HCT116 (cell line): ENCODE data around the gene CPZ. TPM values are rescaled to one million over a fixed set of nuclear protein-coding genes. Genes with fewer than 3 reads are reported as not detected.

Source experiments
- ATAC-seq: fragments of 200-7000 bp; cut with Tn5 transposase; 2 replicates; pipeline ENCODE4 v1.9.1; 2020; ENCODE audit warnings: mild to moderate bottlenecking, moderate library complexity
- BruUV-seq: library from RNA; stranded (reverse); fragments of 400-500 nt; replicated peaks from 2 replicates; lab custom pipeline; 2021; lab: Mats Ljungman, UMichigan
- CTCF ChIA-PET: fragments of 300-600 bp; sonication (Branson Sonifier 250); formaldehyde crosslinking; loops from one replicate; lab custom pipeline; 2021; ENCODE audit warnings: antibody characterized with exemption; lab: Charles Lee
- POLR2A ChIA-PET: fragments of 300-600, 350-600 bp; sonication (Branson Sonifier 250); formaldehyde crosslinking; loops from one replicate; lab custom pipeline; 2021; ENCODE audit warnings: antibody characterized with exemption; lab: Charles Lee
- RAD21 ChIA-PET, 2 experiments: fragments of 300-600 bp; sonication (Branson Sonifier 250); formaldehyde crosslinking; loops; one replicate each; lab custom pipeline; 2023; ENCODE audit warnings: low total read pairs in 2 of 2; ENCODE audit not compliant: uncharacterized antibody in 2 of 2, unreplicated experiment in 2 of 2, low non-redundant PET in 1 of 2; lab: Charles Lee
- DNase-seq: peaks from one replicate; pipeline ENCODE4 v3.0.0-alpha.2; 2010; ENCODE audit warnings: low read depth, low spot score
- H2AFZ ChIP-seq: fragments of 200-600 bp; shearing (Covaris generic), sonication (generic); 2 replicates; pipeline ENCODE4 v1.6.1; 2017; ENCODE audit warnings: low read depth, mixed run types, mixed read lengths, antibody characterized with exemption, low read length; ENCODE audit not compliant: poor library complexity, severe bottlenecking
- H3K27ac ChIP-seq: 2 replicates; pipeline ENCODE4 v1.5.1; 2012; ENCODE audit warnings: low read depth, low read length
- H3K27me3 ChIP-seq: fragments of 200-600 bp; sonication (generic); 2 replicates; pipeline ENCODE4 v1.6.1; 2016; ENCODE audit warnings: mixed run types, low read length, mixed read lengths; ENCODE audit not compliant: insufficient read depth
- H3K36me3 ChIP-seq, 2 experiments: fragments of 200-500 bp in 1 of 2; fragments of 200-600 bp in 1 of 2; sonication (Bioruptor generic) in 1 of 2; sonication (generic) in 1 of 2; 2 replicates each; pipeline versions ENCODE4 v1.5.1 to v1.6.1; 2014 to 2016; ENCODE audit warnings: low read length in 2 of 2, inconsistent platforms in 1 of 2, mixed read lengths in 1 of 2, mixed run types in 1 of 2; ENCODE audit not compliant: insufficient read depth in 2 of 2, control insufficient read depth in 1 of 2
- H3K4me1 ChIP-seq, 2 experiments: fragments of 200-600 bp in 1 of 2; sonication (generic) in 1 of 2; 2 replicates each; pipeline versions ENCODE4 v1.5.1 to v1.6.1; 2012 to 2017; ENCODE audit warnings: low read length in 2 of 2, inconsistent platforms in 1 of 2, mild to moderate bottlenecking in 1 of 2, mixed read lengths in 1 of 2, mixed run types in 1 of 2, moderate library complexity in 1 of 2; ENCODE audit not compliant: insufficient read depth in 2 of 2, control insufficient read depth in 1 of 2
- H3K4me2 ChIP-seq: fragments of 200-600 bp; sonication (generic); 2 replicates; pipeline ENCODE4 v1.6.1; 2017; ENCODE audit warnings: mixed run types, low read length, mixed read lengths
- H3K4me3 ChIP-seq, 2 experiments: fragments of 200-600 bp in 1 of 2; sonication (generic) in 1 of 2; replicated peaks in 1 of 2; 2 replicates each; pipeline ENCODE4 v1.5.1; 2011 to 2016; ENCODE audit warnings: low read length in 2 of 2, control low read depth in 1 of 2, low read depth in 1 of 2, mild to moderate bottlenecking in 1 of 2, mixed read lengths in 1 of 2, mixed run types in 1 of 2
- H3K79me2 ChIP-seq: fragments of 200-600 bp; sonication (generic); 2 replicates; pipeline ENCODE4 v1.6.1; 2017; ENCODE audit warnings: mild to moderate bottlenecking, mixed run types, low read length, moderate library complexity, mixed read lengths; ENCODE audit not compliant: insufficient read depth
- H3K9ac ChIP-seq: fragments of 200-600 bp; sonication (generic); 2 replicates; pipeline ENCODE4 v1.6.1; 2016; ENCODE audit warnings: low read length, mixed read lengths
- H3K9me2 ChIP-seq: fragments of 200-600 bp; sonication (generic), shearing (Covaris generic); 2 replicates; pipeline ENCODE4 v1.6.1; 2017; ENCODE audit warnings: mixed run types, mild to moderate bottlenecking, moderate library complexity; ENCODE audit not compliant: insufficient read depth
- H3K9me3 ChIP-seq, 2 experiments: fragments of 200-500 bp in 1 of 2; fragments of 200-600 bp in 1 of 2; sonication (Bioruptor generic) in 1 of 2; sonication (generic) in 1 of 2; 2 replicates each; pipeline ENCODE4 v1.6.1; 2014 to 2017; ENCODE audit warnings: low read length in 2 of 2, mixed read lengths in 2 of 2, inconsistent platforms in 1 of 2, low read depth in 1 of 2, mild to moderate bottlenecking in 1 of 2, mixed run types in 1 of 2, moderate library complexity in 1 of 2; ENCODE audit not compliant: control insufficient read depth in 1 of 2, insufficient read depth in 1 of 2
- H4K20me1 ChIP-seq: fragments of 200-600 bp; sonication (generic), shearing (Covaris generic); 2 replicates; pipeline ENCODE4 v1.6.1; 2017; ENCODE audit warnings: mixed run types, mild to moderate bottlenecking, moderate library complexity; ENCODE audit not compliant: insufficient read depth
- CBX3 ChIP-seq: IDR thresholded peaks from 2 replicates; pipeline ENCODE4 v1.6.1; 2012; ENCODE audit warnings: low read depth
- CEBPB ChIP-seq: IDR thresholded peaks from 2 replicates; pipeline ENCODE4 v1.6.1; 2012; ENCODE audit warnings: low read depth
- EGR1 ChIP-seq: IDR thresholded peaks from 2 replicates; pipeline ENCODE4 v1.6.1; 2012; ENCODE audit warnings: low read depth
- EZH2 ChIP-seq: fragments of 200-600 bp; sonication (generic); IDR thresholded peaks from 2 replicates; pipeline ENCODE4 v1.6.1; 2017; ENCODE audit warnings: antibody characterized with exemption, mixed run types
- EZH2phosphoT487 ChIP-seq: fragments of 200-600 bp; IDR thresholded peaks from 2 replicates; pipeline ENCODE4 v1.6.1; 2018; ENCODE audit warnings: antibody characterized with exemption, borderline replicate concordance
- FOSL1 ChIP-seq: IDR thresholded peaks from 2 replicates; pipeline ENCODE4 v1.6.1; 2012; ENCODE audit warnings: low read depth
- JUND ChIP-seq: IDR thresholded peaks from 2 replicates; pipeline ENCODE4 v1.6.1; 2012
- POLR2A ChIP-seq: IDR thresholded peaks from 2 replicates; pipeline ENCODE4 v1.7.0; 2011; ENCODE audit warnings: borderline replicate concordance; ENCODE audit not compliant: insufficient read depth, insufficient read length; ENCODE audit errors: extremely low read depth
- POLR2AphosphoS5 ChIP-seq: IDR thresholded peaks from 2 replicates; pipeline ENCODE4 v1.6.1; 2011; ENCODE audit warnings: mild to moderate bottlenecking, low read depth, low read length, moderate library complexity
- RAD21 ChIP-seq: IDR thresholded peaks from 2 replicates; pipeline ENCODE4 v1.6.1; 2012; ENCODE audit warnings: low read depth, mild to moderate bottlenecking
- SIN3A ChIP-seq: IDR thresholded peaks from 2 replicates; pipeline ENCODE4 v1.6.1; 2012; ENCODE audit warnings: low read depth
- SP1 ChIP-seq: IDR thresholded peaks from 2 replicates; pipeline ENCODE4 v1.6.1; 2012; ENCODE audit warnings: low read depth
- TCF7L2 ChIP-seq: IDR thresholded peaks from 2 replicates; pipeline ENCODE4 v1.7.0; 2011; ENCODE audit warnings: borderline replicate concordance, inconsistent platforms; ENCODE audit not compliant: insufficient read depth, insufficient read length; ENCODE audit errors: extremely low read depth
- YY1 ChIP-seq: IDR thresholded peaks from 2 replicates; pipeline ENCODE4 v1.6.1; 2011; ENCODE audit warnings: low read length, low read depth, moderate library complexity, mild to moderate bottlenecking; ENCODE audit not compliant: insufficient replicate concordance; ENCODE audit errors: extremely low read depth
- ZFX ChIP-seq: fragments of 450-650 bp; IDR thresholded peaks from 2 replicates; pipeline ENCODE4 v1.6.1; 2017
- ZNF274 ChIP-seq: fragments of 200-500 bp; sonication (Bioruptor generic); IDR thresholded peaks from 2 replicates; pipeline ENCODE4 v1.6.1; 2014; ENCODE audit warnings: mild to moderate bottlenecking, low read depth, low read length, inconsistent platforms
- intact Hi-C: fragments of 100-400 bp; cut with micrococcal nuclease; formaldehyde crosslinking; loops from 2 replicates; pipeline ENCODE4 v1.10.0; 2022
- total RNA-seq: library from RNA; stranded (reverse); gene quantifications from one replicate; pipeline ENCODE4 v1.2.1, GENCODE V29; 2021; ENCODE audit not compliant: unreplicated experiment
- TF ChIP-seq, protein P1 (sequence below): IDR thresholded peaks from 2 replicates; pipeline ENCODE4 v1.6.1; 2012
- TF ChIP-seq, protein P2 (sequence below): IDR thresholded peaks from 2 replicates; pipeline ENCODE4 v1.6.1; 2012; ENCODE audit warnings: low read depth

CPZ gene
- total RNA-seq, 1 experiment from 2014 or later = not detected

DNA sequence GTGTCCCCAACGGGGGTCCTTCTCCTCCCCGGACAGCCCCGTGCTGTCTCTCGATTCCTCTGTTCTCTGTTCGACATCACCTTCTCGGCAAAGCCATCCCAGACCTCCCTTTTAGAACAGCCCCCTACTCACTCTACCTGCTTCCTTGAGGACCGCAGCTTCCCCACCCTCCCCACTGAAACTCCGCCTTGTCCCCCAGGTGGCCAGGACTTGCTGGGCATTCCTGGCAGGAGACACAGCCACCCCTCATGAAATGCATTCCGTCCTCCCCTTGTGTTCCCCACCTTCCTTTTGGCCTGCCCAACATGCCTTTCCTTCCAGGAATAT, 47.2 kb upstream of the CPZ start:
- Histone ChIP-seq H3K4me3 (no peak overlapping the region), H3K27ac (no peak overlapping the region), H4K20me1 (no peaks in the 10 kb centered on the region), H3K9me3 (no peaks in the 10 kb centered on the region), H3K27me3 (no peaks in the 10 kb centered on the region), H3K79me2 (no peaks in the 10 kb centered on the region), H2AFZ (no peak overlapping the region), H3K9ac (no peak overlapping the region), H3K9me2 (no peaks in the 10 kb centered on the region), H3K4me1 (peaks cover 0 to 21% of the 10 kb centered on the region in 2 experiments; a peak in 3 of 4 replicates), H3K4me2 (no peak overlapping the region), H3K36me3 (no peaks in the 10 kb centered on the region)
- no peak for ATAC-seq
- POLR2A ChIA-PET = no interaction called here
- intact Hi-C loops = loop anchor here (5.0 kb wide), 1 partner anchor 42 kb away; no protein-coding TSS in a partner anchor
- no peak for DNase-seq
- BruUV-seq = no TSS peak
- CTCF ChIA-PET = no interaction called here
- RAD21 ChIA-PET = no interaction called here
- TF ChIP-seq SP1 = no peak
- TF ChIP-seq RAD21 = no peak
- no peak for TF ChIP-seq EZH2phosphoT487
- no peak for TF ChIP-seq ZFX
- TF ChIP-seq JUND = no peak
- TF ChIP-seq YY1 = no peak

GRCh38 chr4:8546766-8547107, 45.8 kb upstream of the CPZ start:
- Histone ChIP-seq H3K9me2 (no peaks in the 10 kb centered on the region), H3K4me1 (peaks cover 0 to 21% of the 10 kb centered on the region in 2 experiments; a peak in 3 of 4 replicates), H4K20me1 (no peaks in the 10 kb centered on the region), H3K9me3 (no peaks in the 10 kb centered on the region), H3K4me2 (peak overlapping the region; percentile 58; the same call in 1 of the 2 replicates), H3K9ac (no peak overlapping the region), H3K27ac (no peak overlapping the region), H3K79me2 (no peaks in the 10 kb centered on the region), H3K27me3 (0 out of 2 replicates have a peak, but pooled peaks cover 2% of the 10 kb centered on the region), H2AFZ (peak overlapping the region; percentile 13), H3K4me3 (no peak overlapping the region), H3K36me3 (no peaks in the 10 kb centered on the region)
- DNase-seq (no peak), ATAC-seq (peak; percentile 30)
- intact Hi-C loops = loop anchor here (1.0 to 5.0 kb wide), 4 partner anchors 41 to 304 kb away; no protein-coding TSS in a partner anchor
- ChIA-PET POLR2A (interaction anchor here (0.9 to 1.3 kb wide), 2 partner anchors 8 to 9 kb away, joined by 3 to 6 read pairs; no protein-coding TSS in a partner anchor), RAD21 (interaction anchor here (0.7 to 1.5 kb wide), 2 partner anchors 78 to 79 kb away, joined by 3 to 6 read pairs; no protein-coding TSS in a partner anchor), CTCF (interaction anchor here (0.7 to 3.4 kb wide), 9 partner anchors 8 to 371 kb away, joined by 3 to 35 read pairs (median 3); no protein-coding TSS in a partner anchor)
- no TSS peak for BruUV-seq
- TF ChIP-seq SIN3A (no peak), JUND (no peak), YY1 (no peak), ZFX (no peak), RAD21 (no peak), EZH2 (no peak), CBX3 (no peak), POLR2AphosphoS5 (no peak), EGR1 (no peak), ZNF274 (no peak), POLR2A (no peak), CEBPB (no peak), TCF7L2 (no peak), SP1 (no peak), FOSL1 (no peak), EZH2phosphoT487 (no peak)
- TF ChIP-seq, protein P1, sequence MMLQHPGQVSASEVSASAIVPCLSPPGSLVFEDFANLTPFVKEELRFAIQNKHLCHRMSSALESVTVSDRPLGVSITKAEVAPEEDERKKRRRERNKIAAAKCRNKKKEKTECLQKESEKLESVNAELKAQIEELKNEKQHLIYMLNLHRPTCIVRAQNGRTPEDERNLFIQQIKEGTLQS = no peak
- TF ChIP-seq, protein P2, sequence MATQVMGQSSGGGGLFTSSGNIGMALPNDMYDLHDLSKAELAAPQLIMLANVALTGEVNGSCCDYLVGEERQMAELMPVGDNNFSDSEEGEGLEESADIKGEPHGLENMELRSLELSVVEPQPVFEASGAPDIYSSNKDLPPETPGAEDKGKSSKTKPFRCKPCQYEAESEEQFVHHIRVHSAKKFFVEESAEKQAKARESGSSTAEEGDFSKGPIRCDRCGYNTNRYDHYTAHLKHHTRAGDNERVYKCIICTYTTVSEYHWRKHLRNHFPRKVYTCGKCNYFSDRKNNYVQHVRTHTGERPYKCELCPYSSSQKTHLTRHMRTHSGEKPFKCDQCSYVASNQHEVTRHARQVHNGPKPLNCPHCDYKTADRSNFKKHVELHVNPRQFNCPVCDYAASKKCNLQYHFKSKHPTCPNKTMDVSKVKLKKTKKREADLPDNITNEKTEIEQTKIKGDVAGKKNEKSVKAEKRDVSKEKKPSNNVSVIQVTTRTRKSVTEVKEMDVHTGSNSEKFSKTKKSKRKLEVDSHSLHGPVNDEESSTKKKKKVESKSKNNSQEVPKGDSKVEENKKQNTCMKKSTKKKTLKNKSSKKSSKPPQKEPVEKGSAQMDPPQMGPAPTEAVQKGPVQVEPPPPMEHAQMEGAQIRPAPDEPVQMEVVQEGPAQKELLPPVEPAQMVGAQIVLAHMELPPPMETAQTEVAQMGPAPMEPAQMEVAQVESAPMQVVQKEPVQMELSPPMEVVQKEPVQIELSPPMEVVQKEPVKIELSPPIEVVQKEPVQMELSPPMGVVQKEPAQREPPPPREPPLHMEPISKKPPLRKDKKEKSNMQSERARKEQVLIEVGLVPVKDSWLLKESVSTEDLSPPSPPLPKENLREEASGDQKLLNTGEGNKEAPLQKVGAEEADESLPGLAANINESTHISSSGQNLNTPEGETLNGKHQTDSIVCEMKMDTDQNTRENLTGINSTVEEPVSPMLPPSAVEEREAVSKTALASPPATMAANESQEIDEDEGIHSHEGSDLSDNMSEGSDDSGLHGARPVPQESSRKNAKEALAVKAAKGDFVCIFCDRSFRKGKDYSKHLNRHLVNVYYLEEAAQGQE = no peak
